HG03196 (cell line): Measurements from ENCODE around the gene ASB6.
"Not testable (repeated sequence)": the region's sequence is repeated elsewhere in the genome, so short reads cannot be mapped to it uniquely, and the experiment has no call there.

Source experiments
- ATAC-seq: cut with Tn5 transposase; IDR thresholded peaks from one replicate; pipeline ENCODE4 v1.9.1; 2021; ENCODE audit not compliant: unreplicated experiment

ASB6 gene

DNA sequence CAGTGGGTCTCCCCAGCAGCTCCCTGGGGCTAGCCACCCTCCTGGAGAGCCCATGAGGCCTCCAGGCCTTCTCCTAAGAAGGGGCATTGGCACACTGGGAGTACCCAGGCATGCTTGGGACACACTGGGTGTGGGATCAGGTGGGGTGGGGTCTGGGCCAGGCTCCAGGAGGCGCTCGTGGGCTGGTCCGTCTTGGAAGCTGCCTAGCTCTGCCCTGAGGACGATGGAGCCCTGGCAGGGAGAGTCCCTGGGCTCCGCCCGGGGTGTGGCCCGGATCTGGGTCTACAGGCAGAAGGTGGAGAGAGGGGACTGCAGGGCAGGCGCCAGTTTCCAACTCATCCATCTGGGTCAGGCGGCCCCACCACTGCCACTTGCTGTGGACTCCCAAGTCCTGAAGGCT lies 25.9 kb upstream of the ASB6 start:
- no peak for ATAC-seq

DNA sequence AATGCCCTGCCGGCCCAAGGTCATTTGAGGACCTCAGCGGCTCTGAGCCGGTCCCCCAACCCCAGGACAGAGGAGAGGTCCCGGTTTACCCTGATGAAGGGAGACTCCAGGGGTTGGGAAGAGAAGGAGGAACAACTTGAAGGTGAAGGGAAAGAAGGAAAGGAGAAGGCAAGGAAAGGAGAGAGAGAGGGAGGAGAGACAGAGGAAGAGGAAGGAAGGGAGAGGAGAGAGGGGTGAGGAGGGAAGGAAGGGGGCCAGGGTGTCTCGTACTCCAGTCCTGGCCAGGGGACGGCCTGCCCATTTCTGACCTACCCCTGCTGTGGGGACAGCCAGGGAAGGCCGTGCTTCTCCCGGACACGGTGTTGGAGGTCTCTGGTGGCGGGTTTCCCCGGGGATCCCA lies 25.4 kb upstream of the ASB6 start:
- no peak for ATAC-seq

DNA sequence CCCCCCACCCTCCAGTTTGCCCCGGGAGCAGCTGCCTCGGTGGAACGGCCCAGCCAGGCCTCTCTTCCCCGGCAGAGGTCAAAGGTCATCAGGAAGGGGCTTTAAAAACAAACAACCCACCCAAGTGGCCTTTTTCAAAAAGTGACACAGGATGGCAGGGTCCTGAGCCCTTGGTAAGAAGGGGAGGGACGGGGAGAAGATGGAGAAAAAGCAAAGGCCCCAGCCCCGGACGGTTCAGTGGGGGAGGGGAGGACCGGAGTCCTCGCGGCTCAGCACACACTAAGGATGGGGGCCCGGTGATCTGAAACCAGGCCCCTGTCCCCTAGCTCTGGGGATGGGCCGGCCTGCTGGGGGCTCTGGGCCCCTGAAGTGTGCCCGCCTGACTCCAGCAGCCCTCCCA lies 24.6 kb upstream of the ASB6 start:
- ATAC-seq = no peak

DNA sequence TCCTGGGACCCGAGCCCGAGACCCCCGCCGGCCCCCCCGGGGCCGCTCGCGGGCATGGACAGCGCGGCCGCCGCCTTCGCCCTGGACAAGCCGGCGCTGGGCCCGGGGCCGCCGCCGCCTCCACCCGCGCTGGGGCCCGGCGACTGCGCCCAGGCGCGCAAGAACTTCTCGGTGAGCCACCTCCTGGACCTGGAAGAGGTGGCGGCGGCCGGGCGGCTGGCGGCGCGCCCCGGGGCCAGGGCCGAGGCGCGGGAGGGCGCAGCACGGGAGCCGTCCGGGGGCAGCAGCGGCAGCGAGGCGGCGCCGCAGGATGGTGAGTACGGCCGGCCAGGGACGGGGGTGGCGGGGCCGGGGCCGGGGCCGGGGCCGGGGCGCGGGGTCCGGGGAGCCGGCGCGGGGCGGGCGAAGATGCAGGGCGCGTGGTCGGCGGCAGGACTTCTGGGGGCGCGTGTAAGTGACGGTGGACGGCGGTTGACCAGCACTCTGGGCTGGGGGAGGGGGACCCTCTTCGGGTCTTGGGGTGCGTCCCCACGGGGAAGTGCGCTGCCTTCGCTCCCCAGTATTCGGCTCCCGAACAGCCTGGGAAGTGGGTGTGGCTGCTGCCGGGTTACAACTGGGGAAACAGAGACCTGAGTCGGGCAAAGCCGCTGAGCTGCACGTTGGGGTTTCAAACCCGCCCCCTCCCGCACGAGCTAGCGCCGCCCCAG lies 24.0 kb upstream of the ASB6 start:
- no peak for ATAC-seq

DNA sequence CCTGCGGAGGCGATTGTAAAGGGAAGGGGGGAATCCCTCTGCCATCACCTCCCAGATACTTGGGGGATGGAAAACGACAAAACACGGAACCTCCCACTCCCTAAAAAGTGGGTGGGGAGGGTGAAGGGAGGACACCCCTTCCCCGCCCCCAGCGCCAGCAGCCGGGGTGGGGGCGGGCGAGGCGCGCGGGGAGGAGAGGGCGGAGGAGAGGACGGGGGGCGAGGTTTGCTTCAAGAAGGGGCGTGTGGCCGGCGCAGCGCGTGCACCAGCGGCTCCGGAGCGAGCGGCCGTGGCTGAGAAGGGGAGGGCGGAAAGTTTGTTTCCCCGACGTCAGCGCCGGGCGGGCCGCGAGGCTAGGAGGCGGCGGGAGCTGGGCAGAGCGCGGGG lies 23.4 kb upstream of the ASB6 start, which contains the start of gene PRRX2:
Gene PRRX2, plus strand, starts transcription at position 259 of the 387 bp plus-strand sequence. CDS start 221 bp downstream, outside the sequence.
- ATAC-seq = no peak

DNA sequence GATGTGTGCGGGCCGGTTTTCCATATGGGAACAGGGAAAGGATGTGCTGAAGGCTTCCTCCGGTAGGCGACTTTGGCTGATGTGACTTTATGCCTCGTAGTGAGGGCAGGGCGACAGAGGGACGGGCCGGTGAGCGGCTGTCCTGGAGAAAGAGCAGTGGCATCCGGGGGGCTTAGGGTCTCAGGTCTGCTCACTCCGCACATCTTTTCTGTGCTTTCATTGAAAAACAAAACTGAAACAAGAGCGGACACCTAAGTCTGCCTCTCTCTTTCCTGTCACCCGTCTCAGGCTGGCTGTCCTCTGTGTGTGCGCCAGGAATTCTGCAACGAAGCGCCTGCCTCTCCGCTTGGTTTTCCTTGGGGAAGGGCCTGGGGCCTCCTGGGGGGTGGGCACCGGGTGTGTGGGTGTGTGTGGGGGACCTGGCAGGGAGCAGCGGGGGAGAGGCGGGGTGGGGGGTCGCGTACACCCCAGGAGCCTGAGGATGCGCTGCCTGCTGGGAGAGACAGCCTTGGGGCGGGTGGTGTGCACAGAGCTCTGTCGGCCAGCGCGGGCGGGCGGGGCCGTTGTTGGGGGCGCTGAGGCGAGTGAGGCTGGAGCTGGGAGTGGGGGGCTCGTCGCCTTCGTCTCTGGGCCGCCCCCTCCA lies 22.9 kb upstream of the ASB6 start:
- no peak for ATAC-seq

DNA sequence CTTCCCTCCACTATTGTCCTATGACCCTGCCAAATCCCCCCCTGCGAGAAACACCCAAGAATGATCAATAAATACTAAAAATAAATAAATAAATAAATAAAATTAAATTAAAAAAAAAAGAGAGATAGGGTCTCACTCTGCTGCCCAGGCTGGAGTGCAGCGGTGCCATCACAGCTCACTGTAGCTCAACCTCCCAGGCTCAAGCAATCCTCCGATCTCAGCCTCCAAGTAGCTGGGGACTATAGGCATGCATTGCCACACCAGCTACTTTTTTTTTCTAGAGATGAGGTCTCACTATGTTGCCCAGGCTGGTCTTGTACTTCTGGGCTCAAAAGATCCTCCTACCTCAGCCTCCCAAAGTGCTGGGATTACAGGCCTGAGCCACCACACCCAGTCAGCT lies 20.3 kb upstream of the ASB6 start:
- ATAC-seq = not testable (repeated sequence)

DNA sequence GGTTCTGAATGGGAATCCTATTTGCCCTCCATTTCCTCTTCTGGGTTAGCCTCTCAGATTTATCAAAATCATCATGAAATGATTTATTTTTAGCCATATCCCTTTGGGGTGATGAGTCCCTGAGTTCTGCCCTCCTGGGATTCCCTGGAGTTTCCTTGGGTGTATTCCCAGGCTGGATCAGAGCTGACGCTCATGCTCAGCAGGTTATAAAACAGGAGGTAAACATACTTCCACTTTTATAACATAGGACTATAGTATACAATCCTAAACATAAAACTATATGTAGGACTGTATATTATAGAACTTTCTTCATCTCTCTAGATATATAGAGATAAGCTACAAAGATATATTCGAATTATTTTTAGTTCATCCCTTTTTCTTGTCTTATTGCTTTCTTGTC lies 19.1 kb upstream of the ASB6 start:
- no peak for ATAC-seq

DNA sequence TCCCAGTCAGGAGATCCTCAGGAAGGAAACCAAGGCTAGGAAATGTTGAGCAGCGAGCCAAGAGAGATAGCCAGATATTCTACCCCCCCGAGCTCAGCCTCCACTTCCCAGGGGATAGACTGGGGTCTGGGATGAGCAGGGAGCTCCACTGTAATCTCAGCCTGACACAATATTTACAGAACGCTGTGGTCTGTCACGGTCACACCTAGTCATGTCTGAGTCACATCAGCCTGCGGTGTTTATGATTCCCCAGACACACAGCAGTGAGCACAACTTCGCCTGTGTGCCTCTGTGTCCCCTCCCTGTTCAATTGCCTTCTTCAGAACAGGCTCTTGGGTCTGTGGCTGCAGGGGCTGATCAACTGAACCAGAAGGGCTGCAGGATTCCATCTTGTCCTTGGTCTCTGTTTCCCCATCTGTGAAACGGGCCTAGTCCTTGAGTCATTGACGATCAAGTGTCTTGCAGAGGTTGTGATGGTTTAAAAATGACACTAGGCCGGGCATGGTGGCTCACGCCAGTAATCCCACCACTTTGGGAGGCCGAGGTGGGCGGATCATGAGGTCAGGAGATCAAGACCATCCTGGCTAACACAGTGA lies 14.9 kb upstream of the ASB6 start:
- no peak for ATAC-seq

DNA sequence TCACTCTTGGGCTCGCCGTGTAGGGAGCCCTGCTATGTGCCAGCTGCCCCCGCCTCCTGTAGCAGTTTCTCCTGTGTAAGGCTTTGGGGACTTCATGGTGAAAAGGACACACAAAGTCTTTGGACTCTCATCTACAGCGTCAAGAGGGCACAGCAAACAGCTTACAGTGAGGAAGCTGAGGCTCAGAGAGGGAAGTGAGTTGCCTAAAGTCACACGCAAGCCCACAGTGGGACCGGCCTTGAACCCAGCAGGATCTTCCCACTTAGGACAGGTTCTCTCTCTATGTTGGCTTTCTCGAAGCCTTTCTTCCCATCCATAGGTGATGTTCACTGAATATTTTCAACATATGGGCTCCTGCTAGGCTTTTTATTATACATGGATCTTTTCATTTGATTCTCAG lies 13.7 kb upstream of the ASB6 start:
- no peak for ATAC-seq

DNA sequence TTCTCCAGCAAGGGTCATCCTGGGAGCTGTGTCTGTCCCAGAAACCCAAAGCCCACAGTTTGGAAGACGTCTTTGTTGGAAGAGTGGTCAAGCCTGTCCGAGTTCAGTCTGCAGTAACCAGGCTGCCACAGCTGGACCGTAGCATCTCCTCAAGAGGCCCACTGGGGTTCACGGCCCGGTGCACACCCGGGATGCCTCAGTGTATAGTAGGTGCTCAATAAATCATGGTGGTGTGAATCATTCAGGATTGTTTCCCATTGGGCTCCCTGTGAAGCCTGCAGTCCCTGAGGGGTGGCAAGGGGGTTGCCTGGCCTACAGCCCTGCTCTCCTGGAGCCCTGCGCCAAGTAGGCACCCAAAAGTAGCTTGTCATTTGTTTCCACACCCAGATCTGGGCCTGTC lies 13.2 kb upstream of the ASB6 start:
- no peak for ATAC-seq

DNA sequence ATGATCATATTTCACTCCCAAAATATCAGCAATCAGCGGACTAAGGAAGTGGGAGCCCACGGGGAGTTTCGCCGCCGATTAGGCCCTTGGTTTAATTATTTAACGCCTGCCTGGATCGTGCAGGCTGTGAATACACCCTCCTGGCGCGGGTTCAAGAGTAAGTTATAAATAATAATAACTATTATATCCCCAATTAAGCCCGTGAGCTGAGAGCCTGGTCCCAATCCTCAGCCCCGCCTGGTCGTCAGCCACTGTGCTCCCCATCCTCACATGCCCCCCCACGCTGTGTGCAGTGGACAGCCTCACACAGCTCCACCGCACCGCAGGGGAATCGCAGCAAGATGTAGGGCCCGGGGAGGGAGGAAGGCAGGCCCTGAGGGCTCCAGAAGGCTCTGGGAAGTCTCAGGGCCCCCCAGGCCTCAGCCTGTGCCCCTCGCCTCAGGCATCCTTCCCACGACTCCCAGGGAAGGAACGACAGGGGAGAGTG lies 12.6 kb upstream of the ASB6 start:
- ATAC-seq = no peak

DNA sequence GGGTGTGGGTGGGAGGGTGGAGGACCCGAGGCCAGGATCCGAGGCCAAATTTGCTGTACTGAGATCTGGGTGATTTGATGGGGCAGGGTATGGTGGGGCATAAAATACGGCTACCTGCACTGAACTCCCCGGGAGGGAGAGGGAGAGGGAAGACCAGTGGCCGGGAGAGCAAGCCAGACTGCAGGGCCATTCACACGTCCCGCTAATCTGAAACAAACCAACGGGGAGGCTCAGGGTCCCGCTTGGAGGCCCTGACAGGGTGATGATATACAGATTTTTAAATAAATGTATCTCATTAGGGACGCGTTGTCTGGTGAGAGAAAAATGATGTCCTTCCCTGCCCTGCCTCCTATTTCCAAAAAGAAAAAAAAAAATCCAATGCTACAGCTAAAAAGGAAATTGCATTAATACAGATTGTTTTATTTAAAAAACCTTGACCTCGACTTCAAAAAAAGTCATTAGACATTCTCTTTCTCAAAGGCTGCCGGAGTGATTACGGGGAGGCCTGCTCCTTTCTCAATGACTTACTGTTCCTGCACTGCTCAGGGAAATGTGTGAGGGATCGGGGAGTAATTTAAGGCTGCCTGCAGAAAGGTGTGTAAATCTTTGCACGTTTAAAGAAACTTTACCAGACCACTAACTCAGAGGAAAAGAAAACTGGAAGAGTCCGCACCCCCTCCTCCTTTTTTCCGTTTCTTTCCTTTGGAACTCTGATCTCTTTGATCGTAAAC lies 12.0 kb upstream of the ASB6 start:
- ATAC-seq = no peak

DNA sequence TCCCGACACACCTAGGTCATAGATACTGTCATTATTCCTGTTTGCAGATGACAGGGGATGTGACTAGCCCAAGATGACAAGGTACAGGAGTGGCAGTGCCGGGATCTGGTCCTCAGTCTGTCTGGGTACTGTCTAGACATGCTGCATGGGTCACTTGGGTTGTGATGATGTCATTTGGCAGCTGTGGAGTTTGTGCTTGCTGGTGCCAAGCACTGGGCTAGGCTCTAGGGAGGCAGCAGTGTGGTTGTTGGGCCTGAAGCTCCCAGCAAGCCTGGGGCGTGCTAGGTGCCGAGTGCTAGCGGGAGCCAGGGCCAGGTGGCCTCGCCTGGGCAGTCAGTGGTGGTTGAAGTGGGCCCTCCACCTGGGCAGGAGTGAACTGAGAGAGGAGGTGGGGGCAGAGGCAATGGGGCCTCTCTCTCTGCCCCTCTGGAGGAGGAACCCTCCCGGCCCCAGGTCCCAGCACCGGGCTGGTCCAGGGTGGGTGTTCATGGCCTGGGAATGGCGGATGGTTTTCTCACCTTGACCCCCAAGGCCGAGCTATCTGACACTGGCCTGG lies 8.8 kb upstream of the ASB6 start:
- ATAC-seq = no peak

DNA sequence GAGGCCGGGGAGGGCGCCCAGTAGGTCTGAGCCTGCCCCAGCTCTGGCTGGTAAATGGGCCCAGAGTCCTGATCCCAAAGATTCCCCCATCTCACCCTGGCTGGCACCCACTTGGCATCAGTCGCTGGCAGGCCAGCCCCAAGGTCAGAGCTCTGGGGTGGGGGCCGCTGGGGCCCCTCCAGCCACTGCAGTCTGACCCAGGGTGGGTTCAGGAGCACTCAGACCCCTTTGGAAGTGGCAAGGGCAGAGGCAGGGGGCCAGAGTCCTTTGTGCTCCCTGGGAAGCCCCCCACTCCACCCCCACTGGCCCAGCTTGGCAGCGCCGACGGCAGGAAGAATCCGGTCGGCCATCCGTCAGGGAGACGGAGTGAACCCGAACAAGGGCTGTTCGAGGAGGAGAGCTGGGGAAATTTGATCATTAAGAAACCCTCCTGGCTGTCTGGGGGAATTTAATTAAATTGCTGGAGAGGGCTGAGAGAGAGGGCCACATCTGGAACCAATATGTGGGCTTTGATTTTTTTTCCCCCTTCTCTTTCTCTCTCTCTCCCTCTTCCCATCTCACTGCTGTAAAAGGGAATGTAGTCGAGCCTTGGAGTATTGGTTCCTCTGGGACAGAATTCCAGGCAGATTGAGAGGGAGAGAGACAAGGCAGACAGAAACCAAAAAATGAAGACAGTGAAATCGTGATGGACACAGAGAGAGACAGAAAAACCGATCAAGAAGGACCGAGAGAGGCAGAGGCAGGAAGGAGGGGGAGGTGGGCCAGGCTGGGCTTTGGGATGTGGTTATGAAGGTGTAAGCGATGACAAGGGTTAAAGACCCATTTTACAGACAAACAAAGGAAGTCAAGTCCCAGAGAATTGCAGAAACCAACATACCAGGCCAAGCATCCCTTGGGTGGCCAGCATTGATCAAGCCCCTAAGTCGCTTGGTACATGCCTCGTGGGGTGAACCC lies 8.1 kb upstream of the ASB6 start:
- no peak for ATAC-seq

DNA sequence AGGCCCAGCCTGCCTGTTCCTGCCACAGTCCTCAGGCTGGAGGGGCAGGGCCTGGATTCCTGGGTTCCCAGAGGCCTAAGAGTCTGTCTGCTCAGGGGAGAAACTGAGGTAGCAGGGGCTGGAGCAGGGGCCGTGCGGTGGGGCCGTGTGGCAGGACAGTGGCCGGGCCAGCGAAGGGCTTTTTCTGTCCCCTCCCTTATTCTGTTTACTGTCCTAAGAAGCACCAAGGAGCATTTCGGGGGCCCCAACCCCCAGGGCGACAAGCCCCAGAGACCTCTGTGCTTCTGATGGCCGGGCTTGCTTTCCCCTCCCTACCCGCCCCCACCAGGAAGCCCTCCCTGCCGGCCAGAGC lies 6.8 kb upstream of the ASB6 start:
- no peak for ATAC-seq

DNA sequence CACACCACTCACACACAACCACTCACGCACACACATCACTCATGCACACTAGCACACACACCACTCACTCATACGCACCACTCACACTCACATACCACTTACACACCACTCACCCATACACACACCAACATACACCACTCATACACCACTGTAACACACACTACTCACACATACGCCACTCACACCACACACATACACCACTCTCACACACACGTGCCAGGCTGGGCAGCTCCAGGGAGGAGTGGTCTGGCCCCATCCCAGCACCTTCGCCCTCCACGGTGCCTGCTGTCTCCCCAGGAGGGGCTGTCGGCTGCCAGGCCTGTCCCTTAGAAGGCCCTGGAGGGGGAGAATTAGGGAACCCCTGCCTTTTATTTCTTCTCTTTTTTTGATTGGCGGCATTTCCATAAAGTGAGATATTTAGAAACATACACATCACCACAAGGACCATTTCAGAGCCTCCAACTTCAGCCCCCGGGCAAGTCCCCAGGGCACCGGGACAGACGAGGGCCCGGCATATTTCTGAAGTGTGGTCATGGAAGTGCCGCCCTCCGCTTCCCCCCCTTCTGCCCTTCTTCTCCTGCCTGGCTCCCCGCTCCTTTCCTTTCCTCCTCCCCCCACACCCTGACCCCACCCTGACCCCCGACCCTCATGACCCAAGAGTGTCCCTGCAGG lies 6.3 kb upstream of the ASB6 start:
- no peak for ATAC-seq

DNA sequence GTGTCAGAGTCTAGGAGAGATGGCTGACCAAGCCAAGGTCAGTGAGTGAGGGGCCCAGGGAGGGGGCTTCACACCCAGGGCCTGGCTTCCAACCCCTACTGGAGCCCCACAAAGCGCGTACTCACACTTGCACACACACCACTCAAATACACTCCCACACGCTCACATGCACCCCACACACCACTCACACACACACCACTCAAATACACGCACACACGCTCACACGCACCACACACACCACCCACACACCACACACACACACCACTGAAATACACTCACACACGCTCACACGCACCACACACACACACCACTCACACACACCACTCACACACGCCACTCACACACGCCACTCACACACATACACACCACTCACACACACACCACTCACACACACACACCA lies 5.7 kb upstream of the ASB6 start:
- ATAC-seq = no peak

DNA sequence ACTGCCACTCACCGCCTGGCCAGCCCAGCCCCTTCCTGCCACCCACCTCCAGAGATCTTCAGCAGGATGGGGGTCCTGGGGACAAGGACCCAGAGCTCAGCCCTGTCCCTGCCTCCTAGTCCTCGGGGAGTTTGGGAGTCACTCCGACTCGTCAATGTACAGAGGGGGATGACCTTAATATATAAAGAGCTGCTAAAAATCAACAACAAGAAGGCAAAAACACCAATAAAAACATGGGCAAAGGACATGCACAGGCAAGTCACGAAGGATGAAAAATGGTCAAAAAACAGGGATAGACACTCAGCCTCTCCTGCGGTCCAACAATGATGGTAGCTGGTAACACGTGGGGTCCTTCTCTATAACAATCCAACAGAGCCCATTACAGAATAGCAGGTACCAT lies 4.7 kb upstream of the ASB6 start:
- no peak for ATAC-seq

DNA sequence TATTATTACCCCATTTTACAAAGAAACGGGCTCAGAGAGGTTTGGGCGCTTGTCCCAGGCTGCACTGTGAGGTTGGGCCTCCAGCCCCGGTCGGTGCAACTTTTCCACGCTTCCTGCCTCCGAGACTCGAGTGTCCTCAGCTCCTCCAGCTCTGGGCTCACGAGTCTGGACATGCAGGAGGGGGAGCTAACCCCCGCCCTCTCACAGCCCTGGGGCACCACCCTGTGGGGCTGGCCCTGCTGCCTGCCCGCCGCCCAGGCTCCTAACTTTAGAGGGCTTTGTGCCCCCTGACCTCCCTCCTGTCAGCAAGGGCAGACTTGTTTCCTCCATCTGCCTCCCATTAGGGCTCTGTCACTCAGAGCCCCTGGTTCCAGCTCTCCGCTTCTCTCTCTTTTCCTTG lies 4.3 kb upstream of the ASB6 start:
- ATAC-seq = no peak
